Stimulated activated CD4-positive, alpha-beta T cell treated with anti-CD3 and anti-CD28 coated beads, Interleukin-1b, Interleukin-23, amount 100 ng/mL, for 48 hours (primary cell): ENCODE measurements around the gene MAPT.
"Not testable (repeated sequence)": the region's sequence is repeated elsewhere in the genome, so short reads cannot be mapped to it uniquely, and the experiment has no call there.

Source experiments
- DNase-seq: peaks from one replicate; pipeline ENCODE4 v3.0.0-alpha.2; 2020

Gene MAPT

GRCh38 chr17:46019408-46019925 is 125.1 kb downstream of the MAPT start:
- not testable (repeated sequence) for DNase-seq

- DNase-seq = peak; percentile 46
Measured at GRCh38 chr17:46020023-46020761, 125.8 kb downstream of the MAPT start.

- no peak for DNase-seq
Measured at GRCh38 chr17:46020998-46021397, 126.6 kb downstream of the MAPT start.

DNA sequence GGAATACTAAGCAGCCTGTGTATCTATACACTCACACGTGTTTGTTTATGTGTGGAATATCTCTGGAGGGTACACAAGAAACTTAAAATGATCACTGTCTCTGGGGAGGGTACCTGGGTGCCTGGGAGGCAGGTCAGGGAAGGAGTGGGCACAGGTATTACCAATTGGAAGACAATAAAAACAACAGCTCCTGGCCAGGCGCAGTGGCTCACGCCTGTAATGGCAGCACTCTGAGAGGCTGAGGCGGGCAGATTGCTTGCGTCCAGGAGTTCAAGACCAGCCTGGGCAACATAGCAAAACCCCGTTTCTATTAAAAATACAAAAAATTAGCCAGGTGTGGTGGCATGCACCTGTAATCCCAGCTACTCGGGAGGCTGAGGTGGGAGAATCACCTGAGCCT is 129.0 kb downstream of the MAPT start:
- DNase-seq = not testable (repeated sequence)

DNA sequence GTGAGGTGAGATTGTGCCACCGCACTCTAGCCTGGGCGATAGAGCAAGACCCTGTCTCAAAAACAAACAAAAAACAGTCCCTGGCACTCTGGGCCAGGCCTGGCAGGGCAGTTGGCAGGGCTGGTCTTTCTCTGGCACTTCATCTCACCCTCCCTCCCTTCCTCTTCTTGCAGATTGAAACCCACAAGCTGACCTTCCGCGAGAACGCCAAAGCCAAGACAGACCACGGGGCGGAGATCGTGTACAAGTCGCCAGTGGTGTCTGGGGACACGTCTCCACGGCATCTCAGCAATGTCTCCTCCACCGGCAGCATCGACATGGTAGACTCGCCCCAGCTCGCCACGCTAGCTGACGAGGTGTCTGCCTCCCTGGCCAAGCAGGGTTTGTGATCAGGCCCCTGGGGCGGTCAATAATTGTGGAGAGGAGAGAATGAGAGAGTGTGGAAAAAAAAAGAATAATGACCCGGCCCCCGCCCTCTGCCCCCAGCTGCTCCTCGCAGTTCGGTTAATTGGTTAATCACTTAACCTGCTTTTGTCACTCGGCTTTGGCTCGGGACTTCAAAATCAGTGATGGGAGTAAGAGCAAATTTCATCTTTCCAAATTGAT is 129.5 kb downstream of the MAPT start:
- DNase-seq = no peak

GRCh38 chr17:46024590-46024989 is 130.2 kb downstream of the MAPT start:
- DNase-seq = no peak

DNA sequence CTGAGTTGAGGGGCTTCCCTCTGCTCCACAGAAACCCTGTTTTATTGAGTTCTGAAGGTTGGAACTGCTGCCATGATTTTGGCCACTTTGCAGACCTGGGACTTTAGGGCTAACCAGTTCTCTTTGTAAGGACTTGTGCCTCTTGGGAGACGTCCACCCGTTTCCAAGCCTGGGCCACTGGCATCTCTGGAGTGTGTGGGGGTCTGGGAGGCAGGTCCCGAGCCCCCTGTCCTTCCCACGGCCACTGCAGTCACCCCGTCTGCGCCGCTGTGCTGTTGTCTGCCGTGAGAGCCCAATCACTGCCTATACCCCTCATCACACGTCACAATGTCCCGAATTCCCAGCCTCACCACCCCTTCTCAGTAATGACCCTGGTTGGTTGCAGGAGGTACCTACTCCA is 130.7 kb downstream of the MAPT start:
- DNase-seq = no peak

DNA sequence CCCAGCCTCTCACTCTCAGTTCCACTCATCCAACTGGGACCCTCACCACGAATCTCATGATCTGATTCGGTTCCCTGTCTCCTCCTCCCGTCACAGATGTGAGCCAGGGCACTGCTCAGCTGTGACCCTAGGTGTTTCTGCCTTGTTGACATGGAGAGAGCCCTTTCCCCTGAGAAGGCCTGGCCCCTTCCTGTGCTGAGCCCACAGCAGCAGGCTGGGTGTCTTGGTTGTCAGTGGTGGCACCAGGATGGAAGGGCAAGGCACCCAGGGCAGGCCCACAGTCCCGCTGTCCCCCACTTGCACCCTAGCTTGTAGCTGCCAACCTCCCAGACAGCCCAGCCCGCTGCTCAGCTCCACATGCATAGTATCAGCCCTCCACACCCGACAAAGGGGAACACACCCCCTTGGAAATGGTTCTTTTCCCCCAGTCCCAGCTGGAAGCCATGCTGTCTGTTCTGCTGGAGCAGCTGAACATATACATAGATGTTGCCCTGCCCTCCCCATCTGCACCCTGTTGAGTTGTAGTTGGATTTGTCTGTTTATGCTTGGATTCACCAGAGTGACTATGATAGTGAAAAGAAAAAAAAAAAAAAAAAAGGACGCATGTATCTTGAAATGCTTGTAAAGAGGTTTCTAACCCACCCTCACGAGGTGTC is 131.3 kb downstream of the MAPT start:
- no peak for DNase-seq

DNA sequence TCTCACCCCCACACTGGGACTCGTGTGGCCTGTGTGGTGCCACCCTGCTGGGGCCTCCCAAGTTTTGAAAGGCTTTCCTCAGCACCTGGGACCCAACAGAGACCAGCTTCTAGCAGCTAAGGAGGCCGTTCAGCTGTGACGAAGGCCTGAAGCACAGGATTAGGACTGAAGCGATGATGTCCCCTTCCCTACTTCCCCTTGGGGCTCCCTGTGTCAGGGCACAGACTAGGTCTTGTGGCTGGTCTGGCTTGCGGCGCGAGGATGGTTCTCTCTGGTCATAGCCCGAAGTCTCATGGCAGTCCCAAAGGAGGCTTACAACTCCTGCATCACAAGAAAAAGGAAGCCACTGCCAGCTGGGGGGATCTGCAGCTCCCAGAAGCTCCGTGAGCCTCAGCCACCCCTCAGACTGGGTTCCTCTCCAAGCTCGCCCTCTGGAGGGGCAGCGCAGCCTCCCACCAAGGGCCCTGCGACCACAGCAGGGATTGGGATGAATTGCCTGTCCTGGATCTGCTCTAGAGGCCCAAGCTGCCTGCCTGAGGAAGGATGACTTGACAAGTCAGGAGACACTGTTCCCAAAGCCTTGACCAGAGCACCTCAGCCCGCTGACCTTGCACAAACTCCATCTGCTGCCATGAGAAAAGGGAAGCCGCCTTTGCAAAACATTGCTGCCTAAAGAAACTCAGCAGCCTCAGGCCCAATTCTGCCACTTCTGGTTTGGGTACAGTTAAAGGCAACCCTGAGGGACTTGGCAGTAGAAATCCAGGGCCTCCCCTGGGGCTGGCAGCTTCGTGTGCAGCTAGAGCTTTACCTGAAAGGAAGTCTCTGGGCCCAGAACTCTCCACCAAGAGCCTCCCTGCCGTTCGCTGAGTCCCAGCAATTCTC is 132.1 kb downstream of the MAPT start:
- DNase-seq = no peak

GRCh38 chr17:46027048-46027975 is 133.0 kb downstream of the MAPT start:
- DNase-seq = no peak

- no peak for DNase-seq
Measured at GRCh38 chr17:46027976-46028325, 133.6 kb downstream of the MAPT start.

GRCh38 chr17:46028374-46028773 is 134.0 kb downstream of the MAPT start:
- no peak for DNase-seq

- no peak for DNase-seq
Measured at GRCh38 chr17:46028981-46029565, 134.7 kb downstream of the MAPT start.

GRCh38 chr17:46029627-46030026 is 135.3 kb downstream of the MAPT start:
- no peak for DNase-seq

DNA sequence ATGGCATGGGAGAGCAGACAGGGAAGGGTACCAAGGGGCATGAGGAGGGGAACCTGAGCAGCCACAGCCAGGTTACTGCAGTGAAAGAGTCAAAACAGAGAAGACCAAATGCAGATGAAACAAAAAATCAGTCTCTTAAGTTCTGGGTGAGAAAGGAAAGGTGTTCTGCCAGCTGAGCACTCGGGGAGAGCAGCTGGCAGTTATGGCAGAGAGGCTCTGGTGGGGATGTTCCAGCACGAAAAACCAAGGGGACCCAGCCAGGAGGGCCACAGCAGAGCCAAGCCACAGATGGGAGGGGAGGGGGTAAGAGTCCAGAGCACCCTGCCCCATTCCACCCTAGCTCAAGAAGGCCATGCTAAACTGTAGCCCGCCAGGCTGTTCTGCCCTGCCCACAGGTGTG is 136.4 kb downstream of the MAPT start:
- no peak for DNase-seq

DNA sequence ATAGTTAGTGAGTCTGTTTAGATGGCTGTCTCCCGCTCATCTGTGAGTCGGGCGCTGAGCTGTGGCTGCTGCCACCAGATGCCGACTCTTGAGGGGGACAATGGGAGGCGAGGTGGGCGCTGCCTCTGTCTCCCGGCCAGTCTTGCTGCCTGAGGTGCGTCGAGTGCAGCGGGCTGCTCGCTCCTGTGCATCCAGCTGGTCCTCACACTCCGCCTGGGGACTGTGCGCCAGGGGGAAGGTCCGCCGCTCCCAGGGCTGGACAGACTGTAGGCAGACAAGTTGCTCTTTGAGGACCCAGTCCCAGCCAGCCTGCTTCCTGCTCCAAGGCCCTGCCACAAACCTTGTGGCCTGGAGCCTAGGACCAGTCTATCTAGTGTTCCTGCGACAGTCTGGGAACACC is 137.1 kb downstream of the MAPT start:
- no peak for DNase-seq

DNA sequence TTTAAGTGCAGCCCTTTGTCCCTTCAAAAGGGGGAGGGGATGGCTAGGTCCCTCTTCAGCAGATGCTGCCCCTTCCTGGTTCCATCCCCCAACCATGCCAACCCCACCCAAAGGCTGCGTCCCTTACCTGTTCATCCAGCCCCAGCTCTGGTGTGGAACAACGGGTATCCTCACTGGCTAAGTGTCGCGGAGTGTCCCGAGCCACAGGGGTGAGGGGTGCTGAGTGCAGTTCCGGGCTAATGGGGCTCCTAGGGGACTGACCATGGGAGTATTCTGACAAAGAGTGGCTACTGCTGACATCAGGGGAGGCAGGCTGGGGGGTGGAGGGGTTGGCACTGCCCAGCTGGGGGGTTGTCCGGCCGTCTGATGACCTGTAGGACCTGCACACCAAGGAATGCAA is 137.6 kb downstream of the MAPT start:
- no peak for DNase-seq

- no peak for DNase-seq
Measured at GRCh38 chr17:46032909-46033308, 138.6 kb downstream of the MAPT start.

- no peak for DNase-seq
Measured at GRCh38 chr17:46033392-46033791, 139.0 kb downstream of the MAPT start.

- no peak for DNase-seq
Measured at GRCh38 chr17:46035112-46035818, 140.9 kb downstream of the MAPT start.

GRCh38 chr17:46036491-46036890 is 142.1 kb downstream of the MAPT start:
- no peak for DNase-seq
